GM12891 (cell line): Measurements from ENCODE around the gene LOC128125822.

ENCODE experiments used
- POLR2A ChIP-seq: IDR thresholded peaks from 2 replicates; pipeline ENCODE4 v1.6.1; 2011; ENCODE audit warnings: low read depth, low read length, control low read depth
- POLR2AphosphoS5 ChIP-seq: IDR thresholded peaks from 2 replicates; pipeline ENCODE4 v1.6.1; 2011; ENCODE audit warnings: low read depth, low read length, control low read depth
- POU2F2 ChIP-seq: IDR thresholded peaks from 2 replicates; pipeline ENCODE4 v1.6.1; 2011; ENCODE audit warnings: low read depth, mild to moderate bottlenecking, control low read depth, low read length, moderate library complexity
- TAF1 ChIP-seq: IDR thresholded peaks from 2 replicates; pipeline ENCODE4 v1.6.1; 2011; ENCODE audit warnings: low read depth, low read length, control low read depth

DNA sequence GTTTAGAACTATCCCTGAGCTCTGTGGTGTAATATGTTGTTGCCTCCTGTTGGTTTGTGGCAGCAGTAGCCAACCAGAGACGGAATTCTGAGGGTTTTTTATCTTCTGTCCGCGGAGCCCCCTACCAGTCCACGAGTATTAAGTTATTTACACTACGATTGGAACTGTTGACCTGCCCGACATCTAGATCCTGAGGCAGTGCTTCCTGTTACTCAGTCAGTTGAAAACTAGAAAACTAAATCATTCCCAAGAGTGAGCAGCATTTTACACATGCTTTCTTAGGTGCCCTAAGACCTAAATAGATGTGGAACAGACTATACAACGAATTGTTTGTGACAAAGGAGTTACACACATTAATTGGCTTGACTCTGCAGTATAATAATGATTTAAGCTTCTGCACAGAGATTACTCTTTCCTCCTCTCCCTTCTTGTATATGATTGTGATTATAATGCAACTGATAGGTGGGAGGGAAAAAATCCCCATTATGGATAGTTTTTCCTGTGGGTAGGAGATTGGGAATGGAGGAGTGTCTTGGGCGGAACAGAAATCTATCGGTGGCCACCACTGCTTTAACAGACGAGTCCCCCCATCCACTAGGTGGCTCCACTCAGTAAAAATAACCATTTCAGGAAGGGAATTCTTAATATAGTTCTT lies 1.7 kb downstream of the LOC128125822 start:
- TF ChIP-seq POLR2AphosphoS5 = no peak
- TF ChIP-seq POLR2A = no peak
- no peak for TF ChIP-seq POU2F2
- no peak for TF ChIP-seq TAF1
